ENCODE data around the gene NUP188.

Gene NUP188

GRCh38 chr9:129042016-129042415 is 94.5 kb downstream of the NUP188 start:
- Mint-ChIP-seq H3K9me3 (no peaks in the 10 kb centered on the region), H3K27ac (no peak overlapping the region), H3K27me3 (ENCODE audit: low read depth) (no peaks in the 10 kb centered on the region), H3K4me1 (peaks cover 12% of the 10 kb centered on the region), H3K36me3 (ENCODE audit: low read depth) (peaks cover 14% of the 10 kb centered on the region), H3K4me3 (no peak overlapping the region)
- TF ChIP-seq CTCF (IDR thresholded peaks at IDR 0.05; ENCODE audit: unreplicated experiment in 3 of 3) = no peak

GRCh38 chr9:129052592-129052991 is 105.1 kb downstream of the NUP188 start:
- no peaks in the 10 kb centered on the region for H3K4me1 Mint-ChIP-seq
- no peak for TF ChIP-seq CTCF (IDR thresholded peaks at IDR 0.05; ENCODE audit: unreplicated experiment in 3 of 3)
- H3K9me3 Mint-ChIP-seq = no peaks in the 10 kb centered on the region
- H3K4me3 Mint-ChIP-seq = no peak overlapping the region
- no peak overlapping the region for H3K27ac Mint-ChIP-seq
- no peaks in the 10 kb centered on the region for H3K27me3 Mint-ChIP-seq (ENCODE audit: low read depth)
- peaks cover 13% of the 10 kb centered on the region for H3K36me3 Mint-ChIP-seq (ENCODE audit: low read depth)

GRCh38 chr9:129053020-129053419 is 105.5 kb downstream of the NUP188 start:
- Mint-ChIP-seq H3K27me3 (ENCODE audit: low read depth) (no peaks in the 10 kb centered on the region), H3K27ac (no peak overlapping the region), H3K4me1 (no peaks in the 10 kb centered on the region), H3K9me3 (no peaks in the 10 kb centered on the region), H3K4me3 (no peak overlapping the region), H3K36me3 (ENCODE audit: low read depth) (peaks cover 17% of the 10 kb centered on the region)
- TF ChIP-seq CTCF (IDR thresholded peaks at IDR 0.05; ENCODE audit: unreplicated experiment in 3 of 3) = no peak

GRCh38 chr9:129054163-129054851 is 106.8 kb downstream of the NUP188 start:
- no peak overlapping the region for H3K27ac Mint-ChIP-seq
- H3K4me1 Mint-ChIP-seq = no peaks in the 10 kb centered on the region
- TF ChIP-seq CTCF (IDR thresholded peaks at IDR 0.05; ENCODE audit: unreplicated experiment in 3 of 3) = no peak
- H3K27me3 Mint-ChIP-seq (ENCODE audit: low read depth) = no peaks in the 10 kb centered on the region
- peaks cover 14% of the 10 kb centered on the region for H3K36me3 Mint-ChIP-seq (ENCODE audit: low read depth)
- H3K9me3 Mint-ChIP-seq = no peaks in the 10 kb centered on the region
- no peak overlapping the region for H3K4me3 Mint-ChIP-seq

Data from nephron (organoid).